H54 (cell line): Measurements from ENCODE around the gene ADGRL2.

Source experiments
- DNase-seq: peaks from one replicate; pipeline ENCODE4 v3.0.0; 2011; ENCODE audit warnings: low spot score, mixed read lengths; ENCODE audit not compliant: insufficient read length
- FAIRE-seq: peaks from 3 replicates; lab custom pipeline; 2011; peaks lifted over from hg19 to GRCh38; lab: Jason Lieb, UNC
- POLR2A ChIP-seq: IDR thresholded peaks from 2 replicates; pipeline ENCODE4 v1.6.1; 2011; ENCODE audit warnings: low read depth, mild to moderate bottlenecking, low read length

The ADGRL2 gene

GRCh38 chr1:81820765-81821164 is 20.0 kb downstream of the ADGRL2 start:
- FAIRE-seq (peak; percentile 11), DNase-seq (no peak)
- TF ChIP-seq POLR2A = no peak

GRCh38 chr1:81823082-81823481 is 22.3 kb downstream of the ADGRL2 start:
- TF ChIP-seq POLR2A = no peak
- FAIRE-seq (no peak), DNase-seq (no peak)

GRCh38 chr1:81824759-81825158 is 24.0 kb downstream of the ADGRL2 start:
- DNase-seq (no peak), FAIRE-seq (no peak)
- no peak for TF ChIP-seq POLR2A

GRCh38 chr1:81827942-81828341 is 27.2 kb downstream of the ADGRL2 start:
- DNase-seq (no peak), FAIRE-seq (no peak)
- TF ChIP-seq POLR2A = no peak

- no peak for TF ChIP-seq POLR2A
- DNase-seq = no peak
- FAIRE-seq = peak; percentile 82
Measured at GRCh38 chr1:81832573-81832972, 31.8 kb downstream of the ADGRL2 start.

- FAIRE-seq (peak; percentile 50), DNase-seq (no peak)
- TF ChIP-seq POLR2A = no peak
Measured at GRCh38 chr1:81833722-81834121, 33.0 kb downstream of the ADGRL2 start.

GRCh38 chr1:81834268-81834667 is 33.5 kb downstream of the ADGRL2 start:
- DNase-seq (no peak), FAIRE-seq (peak; percentile 20)
- no peak for TF ChIP-seq POLR2A

- DNase-seq (no peak), FAIRE-seq (peak; percentile 90)
- no peak for TF ChIP-seq POLR2A
Measured at GRCh38 chr1:81834921-81835698, 34.4 kb downstream of the ADGRL2 start.

GRCh38 chr1:81836007-81836626 is 35.4 kb downstream of the ADGRL2 start:
- TF ChIP-seq POLR2A = no peak
- DNase-seq = no peak
- peak; percentile 95 for FAIRE-seq

- FAIRE-seq = peak; percentile 58
- no peak for TF ChIP-seq POLR2A
- DNase-seq = no peak
Measured at GRCh38 chr1:81838600-81839218, 38.0 kb downstream of the ADGRL2 start.

GRCh38 chr1:81840805-81841204 is 40.1 kb downstream of the ADGRL2 start:
- TF ChIP-seq POLR2A = no peak
- DNase-seq = no peak
- FAIRE-seq = no peak

GRCh38 chr1:81841795-81842194 is 41.1 kb downstream of the ADGRL2 start:
- DNase-seq (no peak), FAIRE-seq (no peak)
- no peak for TF ChIP-seq POLR2A

- DNase-seq (no peak), FAIRE-seq (no peak)
- no peak for TF ChIP-seq POLR2A
Measured at GRCh38 chr1:81844477-81844876, 43.7 kb downstream of the ADGRL2 start.

GRCh38 chr1:81846630-81847029 is 45.9 kb downstream of the ADGRL2 start:
- FAIRE-seq = no peak
- DNase-seq = no peak
- no peak for TF ChIP-seq POLR2A

- DNase-seq (no peak), FAIRE-seq (no peak)
- TF ChIP-seq POLR2A = no peak
Measured at GRCh38 chr1:81847063-81847462, 46.3 kb downstream of the ADGRL2 start.
